ENCODE data around the gene SDK2.

Gene SDK2

GRCh38 chr17:73576556-73577098 lies 67.6 kb downstream of the SDK2 start:
- Histone ChIP-seq H3K9me2 (replicated peaks; ENCODE audit: control insufficient read depth, low read length) (no peaks in the 10 kb centered on the region), H3K4me2 (ENCODE audit: low read length) (no peak overlapping the region), H3K27me3 (ENCODE audit: control insufficient read depth, low read length) (no peaks in the 10 kb centered on the region), H3K9me3 (ENCODE audit: control insufficient read depth, insufficient read depth, low read length) (no peaks in the 10 kb centered on the region), H3F3A (ENCODE audit: control insufficient read depth, insufficient read depth) (no peaks in the 10 kb centered on the region), H3K4me1 (ENCODE audit: control insufficient read depth, low read length) (no peaks in the 10 kb centered on the region), H3K4me3 (ENCODE audit: low read length) (no peak overlapping the region), H4K20me1 (ENCODE audit: control insufficient read depth, insufficient read depth, low read depth, low read length) (no peaks in the 10 kb centered on the region), H3K36me3 (ENCODE audit: control insufficient read depth, low read length) (no peaks in the 10 kb centered on the region), H3K27ac (ENCODE audit: low read depth, low read length) (no peak overlapping the region), H3K79me2 (ENCODE audit: control insufficient read depth, low read length) (no peaks in the 10 kb centered on the region)
- TF ChIP-seq CTCF (IDR thresholded peaks at IDR 0.05; ENCODE audit: low read depth, low read length, poor library complexity, severe bottlenecking) = no peak
- TF ChIP-seq EZH2phosphoT487 (IDR thresholded peaks at IDR 0.05; ENCODE audit: borderline replicate concordance, low read length) = no peak

GRCh38 chr17:73575470-73576221 lies 68.6 kb downstream of the SDK2 start:
- H3K9me3 ChIP-seq (ENCODE audit: control insufficient read depth, insufficient read depth, low read length) = no peaks in the 10 kb centered on the region
- TF ChIP-seq CTCF (IDR thresholded peaks at IDR 0.05; ENCODE audit: low read depth, low read length, poor library complexity, severe bottlenecking) (no peak), EZH2phosphoT487 (IDR thresholded peaks at IDR 0.05; ENCODE audit: borderline replicate concordance, low read length) (no peak)

DNA sequence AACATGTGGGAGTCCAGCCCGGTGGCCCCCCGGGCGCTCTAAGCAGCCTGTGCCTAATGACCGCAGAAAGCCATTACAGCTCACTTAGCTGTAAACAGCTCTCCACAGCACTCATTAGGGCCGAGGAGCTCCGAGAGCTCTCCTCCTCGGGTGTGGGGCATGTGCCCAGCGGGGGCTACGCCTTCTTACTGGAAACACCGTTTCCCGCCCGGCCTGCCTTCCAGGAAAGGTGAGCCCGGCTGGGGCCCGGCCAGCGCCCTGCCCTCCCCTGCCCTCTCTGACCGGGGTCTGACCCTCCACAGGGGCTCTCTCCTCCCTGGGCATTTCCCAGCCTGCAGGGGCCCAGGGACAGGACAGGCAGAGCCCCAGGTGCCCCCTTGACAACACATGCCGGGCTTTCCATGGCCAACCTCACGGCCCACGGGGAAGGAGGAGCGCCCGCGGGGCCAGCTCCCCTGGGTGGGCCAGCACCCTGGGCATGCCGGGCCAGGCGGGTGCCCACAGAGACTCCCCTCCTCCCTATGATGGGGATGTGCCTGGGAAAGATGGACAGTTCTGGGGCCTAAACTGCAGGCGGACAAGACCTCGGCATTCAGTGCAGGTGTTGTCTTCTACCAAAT lies 72.6 kb downstream of the SDK2 start:
- Histone ChIP-seq H3K9me2 (replicated peaks; ENCODE audit: control insufficient read depth, low read length) (no peaks in the 10 kb centered on the region), H3K4me2 (ENCODE audit: low read length) (no peak overlapping the region), H4K20me1 (ENCODE audit: control insufficient read depth, insufficient read depth, low read depth, low read length) (no peaks in the 10 kb centered on the region), H3K4me3 (ENCODE audit: low read length) (no peak overlapping the region), H3K36me3 (ENCODE audit: control insufficient read depth, low read length) (no peaks in the 10 kb centered on the region), H3K4me1 (ENCODE audit: control insufficient read depth, low read length) (no peaks in the 10 kb centered on the region), H3K79me2 (ENCODE audit: control insufficient read depth, low read length) (no peaks in the 10 kb centered on the region), H3K9me3 (ENCODE audit: control insufficient read depth, insufficient read depth, low read length) (no peaks in the 10 kb centered on the region), H3K27me3 (ENCODE audit: control insufficient read depth, low read length) (no peaks in the 10 kb centered on the region), H3K27ac (ENCODE audit: low read depth, low read length) (no peak overlapping the region), H3F3A (ENCODE audit: control insufficient read depth, insufficient read depth) (no peaks in the 10 kb centered on the region)
- TF ChIP-seq CTCF (IDR thresholded peaks at IDR 0.05; ENCODE audit: low read depth, low read length, poor library complexity, severe bottlenecking) = no peak
- TF ChIP-seq EZH2phosphoT487 (IDR thresholded peaks at IDR 0.05; ENCODE audit: borderline replicate concordance, low read length) = no peak

More at GRCh38 chr17:73575470-73576221, 68.6 kb downstream of the SDK2 start:
- Histone ChIP-seq H3K4me1 (ENCODE audit: control insufficient read depth, low read length) (no peaks in the 10 kb centered on the region), H3K36me3 (ENCODE audit: control insufficient read depth, low read length) (no peaks in the 10 kb centered on the region), H4K20me1 (ENCODE audit: control insufficient read depth, insufficient read depth, low read depth, low read length) (no peaks in the 10 kb centered on the region), H3K9me2 (replicated peaks; ENCODE audit: control insufficient read depth, low read length) (no peaks in the 10 kb centered on the region), H3K4me2 (ENCODE audit: low read length) (no peak overlapping the region), H3K27ac (ENCODE audit: low read depth, low read length) (no peak overlapping the region), H3F3A (ENCODE audit: control insufficient read depth, insufficient read depth) (no peaks in the 10 kb centered on the region), H3K4me3 (ENCODE audit: low read length) (no peak overlapping the region), H3K79me2 (ENCODE audit: control insufficient read depth, low read length) (no peaks in the 10 kb centered on the region), H3K27me3 (ENCODE audit: control insufficient read depth, low read length) (no peaks in the 10 kb centered on the region)

Data from DOHH2 (cell line).